Colonic mucosa (tissue), 4 donors: ENCODE measurements around the gene TMEM88. TPM values are rescaled to one million over a fixed set of nuclear protein-coding genes. Genes with fewer than 3 reads are reported as not detected.
"Not testable (repeated sequence)": the region's sequence is repeated elsewhere in the genome, so short reads cannot be mapped to it uniquely, and the experiment has no call there.

Source experiments
- DNase-seq: peaks from one replicate; pipeline ENCODE4 v3.0.0-alpha.2; 2020
- H3K27ac ChIP-seq: fragments of 200-600 bp; one replicate; pipeline ENCODE4 v1.8.0; 2021
- H3K27me3 ChIP-seq: fragments of 200-600 bp; one replicate; pipeline ENCODE4 v1.8.0; 2021
- H3K36me3 ChIP-seq: fragments of 200-600 bp; one replicate; pipeline ENCODE4 v1.8.0; 2021
- H3K4me1 ChIP-seq: fragments of 200-600 bp; one replicate; pipeline ENCODE4 v1.8.0; 2021; ENCODE audit warnings: mild to moderate bottlenecking
- H3K4me3 ChIP-seq: fragments of 200-600 bp; one replicate; pipeline ENCODE4 v1.8.0; 2021
- H3K9ac ChIP-seq, 2 donors: one replicate each; pipeline ENCODE4 v1.7.0; 2013; ENCODE audit warnings: control low read depth in 2 of 2, low read depth in 2 of 2, low read length in 2 of 2
- H3K9me3 ChIP-seq: fragments of 200-600 bp; one replicate; pipeline ENCODE4 v1.8.0; 2021
- CTCF ChIP-seq: fragments of 200-600 bp; IDR thresholded peaks from one replicate; pipeline ENCODE4 v1.8.0; 2022; ENCODE audit warnings: antibody characterized with exemption, mild to moderate bottlenecking
- intact Hi-C: fragments of 100-400 bp; cut with DNase I; formaldehyde crosslinking; loops from one replicate; pipeline ENCODE4 v1.14.1; 2022
- total RNA-seq, 2 donors: library from RNA; stranded (reverse); fragmentation: NEBNext Ultra II Directional in 1 of 2; extraction: Animal tissue kit (Norgen Biotek cat#: 25700) in 1 of 2; gene quantifications; one replicate each; pipeline ENCODE4 v1.2.1, GENCODE V29; 2021
- donor health status: healthy.
- donor health status: DM: no; HTN: no; CAD: no.
- donor health status: DM: no; HTN: no; CAD: no.

TMEM88 gene
- 1 to 10 TPM; 2.5 to 2.7 TPM for total RNA-seq

- H3K27ac ChIP-seq, result peak within 1 kb of the TSS; percentile 95
- H3K9me3 ChIP-seq, result no peaks in the 10 kb centered on the region
- DNase-seq, result peak; percentile 25
- H3K27me3 ChIP-seq, result no peaks in the 10 kb centered on the region
- H3K4me3 ChIP-seq, result peak within 1 kb of the TSS; percentile 10
- intact Hi-C loops, result no loop called here
- H3K4me1 ChIP-seq, result peaks cover 20% of the 10 kb centered on the region
- peak within 1 kb of the TSS; percentile 6 to 96 for H3K9ac ChIP-seq
- TF ChIP-seq CTCF, result no peak
- peaks cover 8% of the 10 kb centered on the region for H3K36me3 ChIP-seq
These were observed at the start of gene TMEM88 for GRCh38 chr17:7854851-7855659. TMEM88 (plus strand) TSS chr17:7855066; CDS start chr17:7855075, 9 bp downstream.

GRCh38 chr17:7806587-7806986, 48.3 kb upstream of the TMEM88 start:
- TF ChIP-seq CTCF, result no peak
- no peak overlapping the region for H3K4me3 ChIP-seq
- no peaks in the 10 kb centered on the region for H3K27me3 ChIP-seq
- H3K9me3 ChIP-seq, result no peaks in the 10 kb centered on the region
- H3K9ac ChIP-seq, result no peak overlapping the region
- no peak for DNase-seq
- H3K27ac ChIP-seq, result no peak overlapping the region
- intact Hi-C loops, result no loop called here
- H3K36me3 ChIP-seq, result no peaks in the 10 kb centered on the region
- no peaks in the 10 kb centered on the region for H3K4me1 ChIP-seq

DNA sequence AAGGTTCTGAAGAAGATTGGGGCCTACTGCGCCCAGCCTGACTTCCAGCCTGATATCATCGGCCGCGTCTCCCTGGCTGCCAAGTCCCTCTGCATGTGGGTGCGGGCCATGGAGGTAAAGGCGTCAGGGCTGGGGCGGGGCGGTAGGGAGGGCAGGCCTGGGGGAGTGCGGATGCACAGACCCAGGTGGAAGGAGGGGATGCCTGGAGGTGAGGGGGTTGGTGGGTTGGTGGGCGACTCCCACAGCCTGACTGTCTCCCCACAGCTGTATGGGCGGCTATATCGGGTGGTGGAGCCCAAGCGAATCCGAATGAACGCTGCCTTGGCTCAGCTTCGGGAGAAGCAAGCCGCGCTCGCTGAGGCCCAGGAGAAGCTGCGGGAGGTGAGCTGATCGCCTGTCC, 47.7 kb upstream of the TMEM88 start:
- no peaks in the 10 kb centered on the region for H3K36me3 ChIP-seq
- no peaks in the 10 kb centered on the region for H3K27me3 ChIP-seq

GRCh38 chr17:7809086-7809790, 45.6 kb upstream of the TMEM88 start:
- H3K4me1 ChIP-seq, result no peaks in the 10 kb centered on the region
- TF ChIP-seq CTCF, result no peak
- no peak overlapping the region for H3K9ac ChIP-seq
- no peak for DNase-seq
- H3K9me3 ChIP-seq, result no peaks in the 10 kb centered on the region
- intact Hi-C loops, result no loop called here
- no peak overlapping the region for H3K27ac ChIP-seq
- H3K27me3 ChIP-seq, result no peaks in the 10 kb centered on the region
- no peaks in the 10 kb centered on the region for H3K36me3 ChIP-seq
- H3K4me3 ChIP-seq, result no peak overlapping the region

More for the DNA sequence above, 47.7 kb upstream of the TMEM88 start:
- no peak overlapping the region for H3K4me3 ChIP-seq
- no peaks in the 10 kb centered on the region for H3K4me1 ChIP-seq
- DNase-seq, result no peak
- TF ChIP-seq CTCF, result no peak
- intact Hi-C loops, result no loop called here
- no peak overlapping the region for H3K27ac ChIP-seq
- no peak overlapping the region for H3K9ac ChIP-seq
- H3K9me3 ChIP-seq, result no peaks in the 10 kb centered on the region

- H3K4me3 ChIP-seq, H3K27ac ChIP-seq, H3K9me3 ChIP-seq, DNase-seq, H3K36me3 ChIP-seq, intact Hi-C loops, H3K4me1 ChIP-seq, H3K9ac ChIP-seq, H3K27me3 ChIP-seq: not testable (repeated sequence)
These were observed 45.0 kb upstream of the TMEM88 start for GRCh38 chr17:7809791-7810343.
